HG03045 (cell line): ENCODE results near the gene CALML5.

Source experiments
- ATAC-seq: cut with Tn5 transposase; IDR thresholded peaks from one replicate; pipeline ENCODE4 v1.9.1; 2021; ENCODE audit warnings: mild to moderate bottlenecking, moderate library complexity; ENCODE audit not compliant: unreplicated experiment

Gene CALML5

DNA sequence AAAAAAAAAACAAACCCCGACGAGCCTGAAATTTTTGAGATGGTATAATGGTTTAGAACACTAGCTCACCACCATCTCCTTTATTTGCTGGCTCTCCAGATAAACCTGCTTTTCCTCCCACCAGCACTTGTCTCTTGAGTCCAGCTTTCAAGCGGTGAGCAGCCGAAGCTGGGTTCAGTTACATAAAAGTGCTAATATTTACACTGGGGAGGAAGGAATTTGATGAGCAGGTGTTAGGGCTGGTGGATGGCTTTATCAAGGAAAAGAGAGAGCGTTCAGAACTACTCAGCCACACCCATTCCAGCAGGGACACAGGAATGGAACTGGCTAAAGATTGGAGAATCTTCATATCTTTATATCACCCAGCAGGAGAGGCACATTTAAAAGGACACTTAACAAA is 18.8 kb upstream of the CALML5 start:
- no peak for ATAC-seq

DNA sequence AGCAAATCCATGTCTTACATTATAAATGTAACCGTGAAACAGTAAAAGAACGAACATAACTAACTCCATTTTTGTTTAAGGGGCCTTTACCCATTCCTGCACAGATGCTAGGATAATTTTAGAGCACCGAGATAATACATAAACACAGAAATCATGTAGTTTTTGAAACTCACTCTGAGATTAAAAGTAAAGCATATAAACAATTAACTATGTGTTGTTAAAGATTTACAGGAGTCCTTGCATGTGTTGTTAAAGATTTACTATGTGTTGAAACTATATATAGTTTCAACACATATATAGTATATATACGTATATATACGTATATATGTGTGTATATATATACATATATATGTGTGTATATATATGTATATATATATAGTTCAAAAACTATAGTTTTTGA is 18.2 kb upstream of the CALML5 start:
- ATAC-seq: no peak

DNA sequence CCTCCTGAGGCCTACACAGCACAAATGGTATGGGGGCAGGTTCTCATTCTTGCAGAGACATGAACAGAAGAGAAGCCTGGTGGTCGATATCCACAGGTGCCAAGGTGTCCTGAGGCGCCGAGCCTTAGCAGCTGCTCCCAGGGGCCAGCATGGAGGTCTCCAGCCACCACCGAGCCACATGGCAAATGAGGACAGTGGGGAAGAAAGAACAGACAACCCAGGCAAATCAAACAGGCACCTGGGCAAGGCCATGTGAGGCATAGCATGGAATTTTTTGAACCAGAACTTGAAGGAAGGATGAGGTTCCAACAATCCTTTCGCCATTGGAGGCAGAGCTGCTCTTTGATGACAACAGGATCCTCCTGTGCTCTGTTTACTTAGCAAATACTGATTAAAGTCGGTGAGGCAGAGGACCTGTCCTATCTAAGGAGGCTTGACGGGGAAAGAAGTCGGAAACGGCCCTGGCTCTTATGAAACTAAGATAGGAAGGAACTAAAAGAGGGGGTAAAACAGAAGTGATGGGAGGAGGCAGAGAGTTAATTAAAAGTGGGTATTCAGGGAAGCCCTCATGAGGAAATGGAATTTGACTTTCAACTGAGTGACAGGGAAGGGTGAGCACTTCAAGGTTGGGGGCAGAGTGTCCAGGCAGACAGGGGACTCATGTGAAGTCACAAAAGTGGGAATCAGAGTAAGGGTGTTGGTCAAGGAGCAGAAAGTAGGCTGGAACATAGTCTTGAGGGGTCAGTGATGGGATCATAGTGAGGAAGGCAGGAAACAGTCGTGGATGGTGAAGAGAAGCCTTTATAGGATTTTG is 16.8 kb upstream of the CALML5 start:
- no peak for ATAC-seq

DNA sequence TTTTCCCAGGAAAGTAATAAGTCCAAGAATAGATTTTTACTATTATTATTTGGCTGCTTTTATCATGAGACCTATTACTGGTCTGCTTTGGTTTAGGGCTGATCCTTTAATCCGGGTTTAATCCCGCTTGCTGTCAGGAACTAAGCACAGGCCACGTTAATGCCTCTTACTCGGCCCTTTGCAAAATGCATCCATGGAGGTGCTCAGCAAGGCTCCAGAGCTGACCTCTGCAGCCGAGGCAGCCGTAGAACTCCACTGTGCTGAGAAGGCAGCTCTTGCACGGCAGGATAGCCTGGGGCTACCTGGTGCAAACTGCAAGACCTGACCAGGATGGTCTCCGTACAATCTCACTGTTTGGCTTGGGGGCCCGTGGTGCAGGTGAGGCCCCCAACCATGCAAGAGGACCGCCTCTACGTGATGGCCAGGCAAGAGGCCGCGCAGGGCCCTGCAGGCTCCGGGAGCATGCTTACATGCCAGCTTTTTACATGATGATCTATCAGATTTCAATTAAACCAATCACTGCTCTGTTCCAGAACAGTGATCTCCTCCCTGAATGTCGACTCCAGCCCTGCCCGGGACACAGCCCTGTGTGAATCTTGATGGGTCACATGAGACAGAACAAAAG is 15.0 kb upstream of the CALML5 start:
- ATAC-seq: no peak

DNA sequence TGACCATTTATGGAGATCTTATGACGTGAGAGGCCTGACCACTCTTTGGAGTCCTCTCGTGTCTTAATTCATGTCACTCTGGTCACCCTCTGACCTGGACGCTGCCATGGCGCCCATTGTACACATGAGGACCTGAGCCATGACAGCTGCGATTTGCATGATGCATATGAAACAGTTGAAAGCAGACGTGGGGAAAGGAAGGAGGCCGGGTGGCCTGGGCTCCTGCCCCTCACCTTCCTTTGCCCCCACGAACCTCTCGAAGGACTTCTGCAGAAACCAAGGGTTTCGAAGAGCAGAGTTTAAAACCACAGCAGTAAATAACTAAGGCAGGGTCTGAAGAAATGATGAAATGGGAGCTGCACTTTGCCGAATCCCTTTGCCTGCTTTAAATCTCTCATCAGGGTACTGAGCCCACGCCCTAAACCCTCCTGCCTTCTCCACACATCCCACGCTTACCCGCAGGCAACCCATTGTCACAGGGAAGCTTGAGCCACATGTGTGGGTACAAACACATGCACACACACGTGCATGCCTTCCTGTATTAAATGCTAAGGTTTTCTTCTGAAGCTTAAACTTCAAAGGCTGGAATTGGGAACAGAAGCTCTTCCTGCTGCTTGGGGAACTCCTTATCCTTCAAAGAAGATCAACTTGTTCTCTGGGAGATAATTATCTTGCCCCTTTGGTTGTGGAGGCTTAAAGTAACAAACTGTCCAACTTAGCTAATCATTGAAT is 13.7 kb upstream of the CALML5 start:
- ATAC-seq: no peak

DNA sequence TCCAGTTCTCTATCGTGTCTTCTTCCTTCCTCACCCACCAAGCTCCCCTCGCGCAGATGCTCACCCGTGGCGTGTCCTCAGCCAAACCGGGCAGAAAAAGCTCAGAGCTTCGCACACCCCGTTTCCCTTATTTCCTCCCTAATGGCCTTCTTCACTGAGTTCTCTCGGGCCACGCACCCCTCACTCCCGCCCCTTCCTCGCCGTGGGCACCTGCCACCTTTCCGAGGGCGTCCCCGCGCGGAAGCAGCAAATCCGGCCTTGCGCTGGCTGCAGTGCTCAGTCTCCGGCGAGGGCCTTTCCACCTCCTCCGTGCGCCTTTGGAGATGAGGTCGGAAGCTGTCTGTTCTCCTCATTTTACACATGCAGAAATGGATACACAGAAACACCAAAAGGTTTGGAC is 13.0 kb upstream of the CALML5 start:
- ATAC-seq: no peak

DNA sequence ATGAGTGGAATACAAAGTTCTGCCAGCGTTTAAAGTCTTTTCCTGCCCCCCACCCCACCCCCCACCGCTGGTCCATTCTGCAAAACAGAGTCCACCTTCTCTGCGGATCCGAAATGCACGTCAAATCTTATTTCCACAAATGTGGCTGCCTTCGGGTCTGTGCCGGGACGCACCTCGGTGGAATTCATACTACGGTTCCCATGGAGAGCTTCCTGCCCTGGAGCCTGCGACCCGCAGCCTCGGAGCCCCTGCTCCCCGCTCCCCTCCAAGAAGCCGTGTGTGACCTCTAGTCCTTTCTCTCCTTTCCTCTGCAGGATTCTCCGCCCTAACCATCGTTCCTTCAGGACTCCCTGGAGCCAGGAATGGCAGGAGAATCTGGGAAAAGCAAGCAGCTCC is 12.5 kb upstream of the CALML5 start:
- ATAC-seq: no peak

DNA sequence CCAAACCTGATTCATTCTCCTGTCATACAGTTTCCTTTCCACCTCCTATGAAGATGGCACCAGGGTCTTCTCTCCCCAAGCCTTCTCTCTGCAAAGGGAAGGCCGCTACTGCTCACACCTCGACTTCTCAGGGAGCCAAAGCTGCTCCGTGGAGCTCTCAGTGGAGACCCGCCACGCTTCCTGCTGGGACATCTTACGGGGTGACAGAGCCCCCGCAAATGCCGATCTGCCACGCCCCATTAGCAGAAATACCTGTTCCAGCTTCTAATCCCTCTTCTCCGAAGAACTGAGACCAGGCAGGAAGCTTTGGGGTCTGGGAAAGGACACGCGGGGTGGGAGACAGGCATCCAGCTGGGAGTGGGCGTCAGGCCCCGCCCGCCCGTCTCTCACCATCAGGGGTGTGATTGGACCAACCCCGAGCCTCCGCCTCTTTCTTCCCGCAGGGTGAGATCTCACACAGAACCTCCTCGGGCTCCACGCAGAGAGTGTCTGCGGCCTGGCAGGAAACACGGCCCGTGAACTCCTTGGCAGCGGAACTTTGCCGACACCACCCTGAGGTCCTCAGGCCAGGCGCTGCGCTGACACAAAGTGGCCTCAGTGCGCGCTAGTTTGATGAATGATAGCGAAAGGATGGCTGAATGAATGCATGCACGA is 12.0 kb upstream of the CALML5 start:
- ATAC-seq: no peak

DNA sequence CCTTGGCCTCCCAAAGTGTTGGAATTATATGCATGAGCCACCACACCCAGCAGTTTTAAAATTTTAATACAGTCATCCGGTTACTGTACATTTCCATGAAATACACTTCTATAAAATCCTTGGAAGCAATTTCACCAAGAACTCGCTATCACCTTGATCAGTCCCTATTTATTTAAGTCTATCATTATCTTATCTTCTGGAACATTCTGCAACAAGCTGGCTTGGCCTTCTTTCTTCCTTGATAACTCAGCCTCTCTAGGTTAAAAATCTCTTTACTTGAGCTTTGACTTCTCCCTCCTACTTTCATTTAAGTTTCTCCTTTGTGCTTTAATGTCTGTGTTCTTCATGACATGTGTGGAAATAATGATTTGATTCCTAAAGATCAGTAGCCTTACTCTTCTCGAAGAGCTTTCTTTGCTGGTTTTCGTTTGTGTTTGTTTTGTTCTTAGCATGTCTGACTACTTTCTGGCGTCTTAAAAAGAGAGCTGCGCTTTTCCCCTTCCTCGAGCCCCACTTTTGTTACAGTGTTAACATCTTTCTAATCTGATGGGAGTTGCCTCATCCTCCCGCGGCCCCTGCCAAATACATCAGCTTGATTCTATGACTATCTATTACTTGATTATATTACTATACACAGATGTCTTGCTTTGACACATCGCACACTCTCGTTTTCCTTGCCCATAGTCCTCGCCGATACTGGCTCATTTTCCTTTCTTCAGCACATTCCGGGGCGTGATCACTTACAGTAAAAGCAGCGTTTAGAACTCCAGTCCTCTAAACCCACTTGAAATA is 11.1 kb upstream of the CALML5 start:
- ATAC-seq: no peak

DNA sequence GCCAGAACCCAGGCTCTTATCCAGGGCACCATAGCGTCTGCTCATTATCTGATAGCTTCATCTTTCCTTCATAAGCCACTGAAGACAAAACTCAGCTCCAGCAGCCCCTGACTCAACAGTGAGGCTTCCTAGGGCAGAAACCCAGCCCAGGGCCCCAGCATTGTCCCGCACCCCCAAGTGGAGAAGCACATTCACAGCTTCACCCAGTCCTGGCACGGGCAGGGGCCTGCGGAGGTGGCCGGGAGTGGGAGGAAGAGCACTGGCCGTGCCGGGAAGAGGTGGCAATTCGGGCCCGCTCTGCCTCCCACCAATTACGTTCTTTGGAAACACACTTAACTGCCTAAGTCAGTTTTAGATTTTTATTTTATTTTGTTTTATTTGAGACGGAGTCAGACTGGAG is 10.3 kb upstream of the CALML5 start:
- ATAC-seq: no peak

DNA sequence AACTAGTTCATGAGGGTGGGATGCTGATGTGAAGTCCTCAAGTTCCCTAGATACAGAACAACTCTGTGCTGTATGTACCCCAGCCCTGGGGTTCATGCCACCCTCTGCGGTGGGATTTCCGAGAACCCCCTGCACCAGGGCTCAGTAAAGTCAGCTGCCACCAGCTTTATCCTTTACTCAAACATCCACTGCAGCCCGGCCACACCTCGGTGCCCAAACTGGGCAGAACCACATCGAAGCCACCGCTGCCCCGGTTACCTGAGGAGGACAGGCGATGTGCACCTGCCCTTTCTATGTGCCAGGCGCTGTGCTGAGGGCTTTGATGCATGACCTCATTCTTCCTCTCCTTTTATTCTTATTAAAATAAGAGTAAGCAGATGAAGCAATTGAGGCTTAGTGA is 9.9 kb upstream of the CALML5 start:
- no peak for ATAC-seq

DNA sequence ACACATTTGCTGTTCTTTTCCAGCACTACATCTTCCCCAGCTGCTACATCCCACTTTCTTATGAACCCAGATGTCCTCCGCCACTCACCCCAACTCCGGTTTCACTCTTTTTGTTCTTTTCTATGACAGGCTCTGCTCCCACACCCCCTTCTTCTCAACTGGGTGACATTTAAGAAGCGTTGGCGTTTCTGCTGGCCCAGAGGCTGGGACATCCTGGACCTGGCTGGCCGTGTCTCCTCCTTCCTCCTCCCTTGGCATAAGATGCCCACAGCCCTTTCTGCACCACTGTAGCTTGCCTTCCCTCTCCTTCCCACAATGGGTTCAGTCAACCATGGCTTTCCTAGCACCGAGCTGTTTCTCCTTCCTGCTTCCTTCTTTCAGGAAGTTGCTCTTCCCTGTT is 9.4 kb upstream of the CALML5 start:
- ATAC-seq: no peak

DNA sequence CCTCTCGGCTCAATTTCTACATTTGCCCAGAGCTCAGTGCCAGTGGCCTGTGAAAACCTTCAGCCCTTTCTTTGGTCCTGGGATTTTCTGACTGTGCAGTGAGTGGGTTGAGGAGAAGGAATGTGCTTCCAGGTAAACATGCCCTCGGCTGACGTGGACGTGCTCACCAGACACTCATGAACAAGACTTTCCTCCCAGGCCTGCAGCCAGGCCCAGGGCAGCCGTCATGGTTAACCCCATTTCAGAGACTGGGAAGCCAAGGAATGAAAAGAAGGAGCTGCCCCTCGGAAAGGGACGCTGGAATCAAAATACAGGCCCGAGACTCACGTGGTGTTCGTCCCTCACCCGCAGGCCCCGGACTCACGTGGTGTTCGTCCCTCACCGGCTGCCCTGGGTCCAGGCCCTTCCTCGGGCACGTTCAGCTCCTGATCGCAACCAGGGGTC is 8.8 kb upstream of the CALML5 start:
- no peak for ATAC-seq

DNA sequence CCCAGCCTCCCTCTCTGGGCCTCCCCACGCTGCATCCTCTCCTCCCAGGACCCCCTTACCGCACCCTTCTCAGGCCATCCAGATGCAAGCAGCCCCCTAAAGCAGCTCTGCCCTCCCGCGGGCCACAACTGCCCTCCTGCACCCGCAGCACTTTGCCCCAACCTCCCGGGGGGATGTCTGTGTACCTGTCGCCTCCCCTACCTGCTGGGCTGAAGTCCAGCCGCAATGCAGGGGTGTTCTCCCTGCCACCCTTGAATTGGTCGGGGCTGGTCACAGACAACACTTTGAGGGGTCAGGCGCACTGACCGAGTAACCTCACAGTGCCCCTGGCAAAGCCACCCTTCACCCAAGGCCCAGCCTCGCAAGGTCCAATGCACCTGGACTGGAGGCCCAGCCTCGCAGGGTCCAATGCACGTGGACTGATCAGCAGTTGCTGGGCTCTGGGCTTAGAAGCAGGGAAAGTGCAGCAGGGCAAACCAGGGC is 8.3 kb upstream of the CALML5 start:
- no peak for ATAC-seq

DNA sequence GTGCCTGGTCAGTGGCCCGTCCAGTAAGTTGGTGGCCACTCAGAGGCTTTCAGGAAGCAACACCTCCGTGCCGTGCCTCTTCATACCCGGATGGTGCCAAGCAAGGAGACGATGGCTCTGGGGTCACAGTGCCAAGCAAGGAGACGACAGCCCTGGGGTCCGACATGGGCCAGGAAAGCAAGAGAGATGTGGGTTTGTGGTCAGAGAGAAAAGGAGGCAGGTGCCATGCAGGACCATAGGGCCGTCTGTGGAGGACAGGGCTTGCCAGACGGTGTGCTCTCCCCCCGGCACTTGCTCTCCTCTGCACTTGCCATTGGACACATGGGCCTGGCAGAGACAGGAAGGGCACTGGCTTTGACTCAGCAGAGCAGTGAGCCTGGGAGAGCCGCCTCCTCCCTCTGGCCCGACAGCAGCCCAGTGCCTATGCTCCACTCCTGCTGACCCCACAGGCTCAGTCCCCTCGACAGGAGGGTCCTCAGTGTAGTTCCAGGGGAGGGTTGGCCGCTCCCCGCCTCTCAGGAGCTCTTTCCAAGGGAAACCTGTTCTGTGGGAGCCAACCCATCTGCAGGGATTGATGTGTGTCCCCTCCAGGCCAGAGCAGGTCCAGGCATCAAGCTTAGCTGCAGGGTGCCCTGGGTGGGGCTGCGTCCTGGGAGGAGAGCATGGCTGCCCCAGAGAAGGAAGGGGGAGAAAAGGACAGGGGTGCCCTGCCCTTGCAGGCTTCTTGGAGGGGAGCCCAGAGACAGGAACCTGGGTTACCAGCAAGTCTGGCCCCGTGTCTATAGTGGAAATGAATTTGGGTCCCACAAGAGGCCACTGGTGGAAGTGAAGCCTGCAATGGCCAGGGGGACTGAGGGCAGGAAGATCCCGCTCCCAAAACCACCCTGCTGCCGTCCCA is 7.6 kb upstream of the CALML5 start:
- ATAC-seq: no peak

DNA sequence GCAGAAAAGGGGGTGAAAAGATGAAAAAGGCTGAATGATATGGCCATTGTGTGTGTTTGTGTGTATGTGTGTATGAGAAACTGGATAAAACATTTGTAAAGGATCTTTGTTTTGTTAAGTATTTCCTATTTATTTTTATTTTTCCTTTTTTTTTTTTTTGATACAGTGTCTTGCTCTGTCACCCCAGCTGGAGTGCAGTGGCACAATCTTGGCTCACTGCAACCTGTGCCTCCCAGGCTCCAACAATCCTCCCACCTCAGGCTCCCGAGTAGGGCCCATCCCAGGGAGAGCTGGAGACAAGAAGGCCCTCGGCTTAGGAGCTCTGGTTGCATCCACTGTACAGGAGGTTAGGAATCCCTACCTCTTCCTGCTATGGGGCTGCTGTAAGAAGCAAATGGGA is 6.9 kb upstream of the CALML5 start:
- no peak for ATAC-seq

DNA sequence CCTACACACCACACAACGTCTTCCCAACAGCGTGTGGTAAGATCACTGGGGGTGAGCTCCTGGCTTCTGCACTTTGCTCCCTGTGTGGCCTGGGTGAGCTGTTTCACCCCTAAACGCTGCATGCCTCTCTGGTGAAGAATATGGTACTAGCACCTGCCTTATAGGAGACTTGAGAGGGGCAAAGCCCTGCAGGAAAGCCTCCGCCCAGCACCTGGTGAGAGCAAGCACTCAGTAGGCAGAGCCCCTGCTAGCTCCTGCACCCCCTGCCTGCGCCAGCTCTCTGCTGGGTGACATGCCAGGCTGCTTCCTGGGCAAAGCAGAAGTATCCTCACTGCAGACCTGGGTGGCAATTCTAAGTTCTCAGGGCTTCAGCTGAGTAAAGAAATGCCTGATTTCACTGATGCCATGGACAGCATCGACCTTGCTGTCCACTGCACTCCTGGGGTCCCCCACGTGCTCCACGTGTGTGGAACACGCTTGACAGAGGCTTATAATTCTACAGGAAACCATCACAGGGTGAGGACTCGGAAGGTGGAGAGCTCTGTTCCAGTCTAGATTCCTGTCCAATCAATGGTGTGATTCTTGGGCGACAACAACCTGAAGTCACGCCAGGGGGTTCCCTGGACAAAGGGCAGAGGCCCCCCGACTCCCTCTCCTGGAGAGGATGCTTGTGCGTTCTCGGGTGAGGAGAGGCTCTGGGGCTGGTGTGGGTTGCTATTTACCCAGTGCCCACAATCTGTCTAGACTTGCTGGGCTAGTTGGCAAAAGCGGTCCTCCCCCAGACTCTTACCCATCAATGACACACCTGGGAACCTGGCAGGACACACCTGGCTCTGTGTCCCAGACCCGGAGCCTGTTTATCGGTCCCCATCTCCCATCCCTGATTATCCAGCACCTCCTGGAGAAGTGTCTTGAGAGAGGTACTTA is 5.0 kb upstream of the CALML5 start:
- ATAC-seq: no peak

DNA sequence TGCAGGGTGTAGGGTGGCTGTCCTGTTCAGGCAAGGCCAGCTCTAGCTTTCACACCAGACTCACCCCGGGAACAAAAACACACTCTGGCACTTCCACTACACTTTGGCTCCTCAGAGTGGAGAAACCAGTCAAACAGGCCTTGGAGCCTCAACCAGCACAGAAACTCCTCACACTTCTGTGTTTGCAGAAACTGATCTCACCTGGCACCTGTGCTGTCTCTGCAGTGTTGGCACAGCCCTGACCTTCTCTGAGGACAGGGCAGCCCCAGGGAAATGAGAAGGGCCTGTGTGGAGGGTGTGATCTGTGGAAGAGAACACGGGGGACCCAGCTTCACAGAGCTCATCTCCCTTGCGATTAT is 4.1 kb upstream of the CALML5 start:
- ATAC-seq: no peak
